ENCODE data around the gene CCL20. TPM values are rescaled to one million over a fixed set of nuclear protein-coding genes. Genes with fewer than 3 reads are reported as not detected.
"Not testable (repeated sequence)": the region's sequence is repeated elsewhere in the genome, so short reads cannot be mapped to it uniquely, and the experiment has no call there.

CCL20 gene
- total RNA-seq, 4 donors from 2014 or later: 1.2 to 7.4 (median 2.5) TPM; not detected in 1

GRCh38 chr2:227793148-227793712, 20.4 kb upstream of the CCL20 start:
- no peak for DNase-seq (ENCODE audit: low spot score in 2 of 2)
- intact Hi-C loops (cut with DNase I; ENCODE audit: low total_unique reads): no loop called here
- H3K4me3 ChIP-seq (ENCODE audit: low read depth, poor library complexity, severe bottlenecking): no peak overlapping the region
- 88 to 93% methylated on average over 5 of the region's 5 CpGs for WGBS, 2 donors
- no peak for TF ChIP-seq POLR2A (IDR thresholded peaks at IDR 0.05)
- TF ChIP-seq CTCF (IDR thresholded peaks at IDR 0.05): no peak

GRCh38 chr2:227796045-227796711, 17.5 kb upstream of the CCL20 start:
- TF ChIP-seq CTCF (IDR thresholded peaks at IDR 0.05): no peak
- no peak for TF ChIP-seq POLR2A (IDR thresholded peaks at IDR 0.05)
- H3K4me3 ChIP-seq (ENCODE audit: low read depth, poor library complexity, severe bottlenecking): no peak overlapping the region
- intact Hi-C loops (cut with DNase I; ENCODE audit: low total_unique reads): no loop called here
- DNase-seq (ENCODE audit: low spot score in 2 of 2): no peak
- WGBS, 2 donors: 49 to 51% methylated on average over 12 of the region's 12 CpGs

GRCh38 chr2:227796768-227797167, 16.9 kb upstream of the CCL20 start:
- intact Hi-C loops (cut with DNase I; ENCODE audit: low total_unique reads); H3K4me3 ChIP-seq (ENCODE audit: low read depth, poor library complexity, severe bottlenecking); DNase-seq (ENCODE audit: low spot score in 2 of 2): not testable (repeated sequence)
- 83 to 88% methylated on average over 5 of the region's 5 CpGs for WGBS, 2 donors

GRCh38 chr2:227799202-227799601, 14.4 kb upstream of the CCL20 start:
- intact Hi-C loops (cut with DNase I; ENCODE audit: low total_unique reads): no loop called here
- no peak for TF ChIP-seq POLR2A (IDR thresholded peaks at IDR 0.05)
- TF ChIP-seq CTCF (IDR thresholded peaks at IDR 0.05): no peak
- H3K4me3 ChIP-seq (ENCODE audit: low read depth, poor library complexity, severe bottlenecking): no peak overlapping the region
- 83 to 86% methylated on average over 3 of the region's 3 CpGs for WGBS, 2 donors
- DNase-seq (ENCODE audit: low spot score in 2 of 2): no peak

GRCh38 chr2:227802882-227803281, 10.8 kb upstream of the CCL20 start:
- intact Hi-C loops (cut with DNase I; ENCODE audit: low total_unique reads): no loop called here
- no peak overlapping the region for H3K4me3 ChIP-seq (ENCODE audit: low read depth, poor library complexity, severe bottlenecking)
- no peak for TF ChIP-seq POLR2A (IDR thresholded peaks at IDR 0.05)
- WGBS, 2 donors: 46 to 53% methylated on average over 2 of the region's 2 CpGs
- DNase-seq (ENCODE audit: low spot score in 2 of 2): no peak

GRCh38 chr2:227804975-227805374, 8.7 kb upstream of the CCL20 start:
- intact Hi-C loops (cut with DNase I; ENCODE audit: low total_unique reads): no loop called here
- no peak overlapping the region for H3K4me3 ChIP-seq (ENCODE audit: low read depth, poor library complexity, severe bottlenecking)
- TF ChIP-seq POLR2A (IDR thresholded peaks at IDR 0.05) (no peak), CTCF (IDR thresholded peaks at IDR 0.05) (no peak)
- WGBS, 2 donors: 76 to 81% methylated on average over 4 of the region's 4 CpGs
- DNase-seq (ENCODE audit: low spot score in 2 of 2): no peak

- no peak overlapping the region for H3K4me3 ChIP-seq (ENCODE audit: low read depth, poor library complexity, severe bottlenecking)
- intact Hi-C loops (cut with DNase I; ENCODE audit: low total_unique reads): no loop called here
- no peak for TF ChIP-seq CTCF (IDR thresholded peaks at IDR 0.05)
- TF ChIP-seq POLR2A (IDR thresholded peaks at IDR 0.05): no peak
- 80 to 82% methylated on average over 15 of the region's 15 CpGs for WGBS, 2 donors
- DNase-seq (ENCODE audit: low spot score in 2 of 2): no peak
Measured at GRCh38 chr2:227805578-227805977, 8.1 kb upstream of the CCL20 start.

All from lower leg skin (tissue), 4 donors.